Stimulated activated CD4-positive, alpha-beta T cell treated with anti-CD3 and anti-CD28 coated beads, TNF-alpha, amount 100 ng/mL, for 4 hours (primary cell): ENCODE measurements around the gene PPIP5K2.
A peak's percentile ranks its signal among the peaks of the same experiment; 100 is the strongest.
"Not testable (repeated sequence)": the region's sequence is repeated elsewhere in the genome, so short reads cannot be mapped to it uniquely, and the experiment has no call there.

Experiments
- DNase-seq, 3 experiments: peaks; one replicate each; pipeline ENCODE4 v3.0.0-alpha.2; 2020; ENCODE audit warnings: low read depth in 3 of 3

PPIP5K2 gene

GRCh38 chr5:103119765-103120606, at the start of gene PPIP5K2, which contains the start of gene GIN1:
TSS of gene PPIP5K2 (plus strand) at chr5:103120301. CDS start at chr5:103129590, 9,289 bp downstream.
TSS of gene GIN1 (minus strand) at chr5:103120138. CDS start at chr5:103108707, 11,431 bp downstream.
- DNase-seq = peak; percentile 89 to 96 (median 95)

DNA sequence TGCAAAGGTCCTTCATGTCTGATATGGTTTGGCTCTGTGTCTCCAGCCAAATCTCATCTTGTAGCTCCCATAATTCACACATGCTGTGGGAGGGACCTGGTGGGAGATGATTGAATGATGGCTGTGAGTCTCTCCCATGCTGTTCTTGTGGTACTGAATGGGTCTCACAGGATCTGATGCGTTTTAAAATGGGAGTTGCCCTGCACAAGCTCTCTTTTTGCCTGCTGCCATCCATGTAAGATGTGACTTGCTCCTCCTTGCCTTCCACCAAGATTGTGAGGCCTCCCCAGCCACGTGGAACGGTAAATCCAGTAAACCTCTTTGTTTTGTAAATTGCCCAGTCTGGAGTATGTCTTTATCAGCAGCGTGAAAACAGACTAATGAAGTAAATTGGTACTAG, 46.6 kb upstream of the PPIP5K2 start:
- DNase-seq = not testable (repeated sequence)

GRCh38 chr5:103075442-103075841, 44.7 kb upstream of the PPIP5K2 start:
- DNase-seq = no peak

GRCh38 chr5:103079796-103080195, 40.3 kb upstream of the PPIP5K2 start:
- no peak for DNase-seq

DNA sequence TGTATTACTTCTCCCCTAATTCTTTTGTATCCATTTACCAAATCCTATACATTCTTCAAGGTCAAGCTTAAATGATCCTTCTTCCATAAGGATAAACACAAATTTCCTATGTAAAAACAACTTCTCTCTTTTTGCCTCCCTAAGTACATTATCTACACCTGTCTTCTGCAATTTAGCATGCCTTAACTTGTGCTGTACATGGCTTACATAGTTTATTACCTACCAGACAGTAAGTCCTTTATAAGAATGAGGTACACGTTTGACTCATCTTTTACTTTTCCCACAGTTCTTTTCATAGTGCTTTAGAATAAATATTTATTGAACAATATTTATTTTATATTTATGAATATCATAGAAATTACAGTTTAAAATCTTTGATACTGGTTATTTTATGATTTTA, 33.6 kb upstream of the PPIP5K2 start:
- no peak for DNase-seq

GRCh38 chr5:103089272-103089671, 30.8 kb upstream of the PPIP5K2 start:
- DNase-seq = no peak

DNA sequence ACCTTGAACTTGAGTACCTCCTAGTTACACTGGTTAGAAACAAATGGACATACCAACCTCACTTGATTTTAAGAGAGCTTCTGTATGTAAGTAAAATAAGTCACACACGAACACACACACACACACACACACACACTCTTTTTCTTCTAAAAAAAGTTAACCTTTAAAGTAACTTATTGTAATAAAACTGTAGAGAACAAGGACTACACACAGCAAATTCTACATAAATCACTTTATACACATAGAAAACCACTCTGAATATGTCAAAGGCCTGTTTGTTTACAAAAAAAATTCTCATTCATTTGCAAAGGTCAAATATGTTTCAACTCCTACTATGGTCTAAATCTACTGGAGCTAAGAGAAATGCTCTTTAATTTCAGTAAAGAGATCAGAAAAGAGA, 29.3 kb upstream of the PPIP5K2 start:
- no peak for DNase-seq

DNA sequence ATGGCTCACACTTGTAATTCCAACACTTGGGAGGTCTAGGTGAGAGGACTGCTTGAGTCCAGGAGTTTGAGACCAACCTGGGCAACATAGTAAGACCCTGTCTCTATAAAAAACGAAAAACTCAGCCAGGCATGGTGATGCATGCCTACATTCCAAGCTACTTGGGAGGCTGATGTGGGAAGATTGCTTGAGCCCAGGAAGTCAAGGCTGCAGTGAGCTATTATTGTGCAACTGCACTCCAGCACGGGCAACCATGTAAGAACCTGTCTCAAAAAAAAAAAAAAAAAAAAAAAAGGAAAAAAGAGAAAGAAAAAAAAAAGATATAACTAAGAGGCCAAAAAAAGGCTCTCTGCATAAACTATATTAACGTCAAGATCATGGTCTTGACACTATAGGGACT, 27.4 kb upstream of the PPIP5K2 start:
- DNase-seq = no peak

GRCh38 chr5:103093727-103094126, 26.4 kb upstream of the PPIP5K2 start:
- DNase-seq = no peak

DNA sequence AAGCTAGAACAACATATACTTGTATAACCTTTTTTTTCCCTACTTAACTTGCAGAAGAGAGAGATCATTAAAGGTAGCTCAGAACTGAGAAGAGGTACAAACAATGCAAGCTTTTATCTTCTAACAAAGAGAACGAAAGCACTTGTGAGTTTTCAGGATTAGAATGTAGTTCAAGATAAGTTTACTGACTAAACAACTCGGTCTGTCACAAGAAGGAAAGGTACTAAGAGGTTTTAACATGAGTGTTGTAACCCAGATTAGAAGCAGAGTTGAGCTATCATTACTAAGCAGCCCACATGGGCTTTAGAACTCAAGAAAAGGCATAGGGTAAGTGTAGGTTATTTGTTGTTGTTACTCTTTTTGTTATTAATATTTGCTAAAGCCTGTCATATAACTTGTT, 25.4 kb upstream of the PPIP5K2 start:
- no peak for DNase-seq

DNA sequence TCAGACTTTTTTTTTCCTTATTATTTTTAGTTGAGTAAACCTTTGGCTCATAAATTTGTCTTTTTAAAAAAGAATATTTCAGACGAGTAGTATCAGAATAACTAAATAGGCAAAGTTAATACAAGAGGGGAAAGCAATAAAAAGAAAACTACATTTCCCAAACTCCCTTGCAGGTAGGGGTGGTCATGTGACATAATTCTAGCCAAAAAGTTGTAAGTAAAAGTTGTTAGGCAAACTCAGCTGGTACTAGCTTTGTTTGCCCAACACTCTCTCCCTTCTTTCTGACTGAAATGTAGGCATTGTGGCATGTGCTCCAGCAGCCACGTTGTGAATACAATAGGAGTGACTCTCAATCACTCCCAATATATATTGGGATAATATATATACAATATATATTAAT, 21.1 kb upstream of the PPIP5K2 start:
- DNase-seq = no peak

GRCh38 chr5:103101079-103101750, 18.9 kb upstream of the PPIP5K2 start:
- no peak for DNase-seq

- DNase-seq = no peak
Measured at GRCh38 chr5:103102234-103102633, 17.9 kb upstream of the PPIP5K2 start.

GRCh38 chr5:103108086-103108485, 12.0 kb upstream of the PPIP5K2 start:
- DNase-seq = no peak

- DNase-seq = no peak
Measured at GRCh38 chr5:103109277-103109676, 10.8 kb upstream of the PPIP5K2 start.

DNA sequence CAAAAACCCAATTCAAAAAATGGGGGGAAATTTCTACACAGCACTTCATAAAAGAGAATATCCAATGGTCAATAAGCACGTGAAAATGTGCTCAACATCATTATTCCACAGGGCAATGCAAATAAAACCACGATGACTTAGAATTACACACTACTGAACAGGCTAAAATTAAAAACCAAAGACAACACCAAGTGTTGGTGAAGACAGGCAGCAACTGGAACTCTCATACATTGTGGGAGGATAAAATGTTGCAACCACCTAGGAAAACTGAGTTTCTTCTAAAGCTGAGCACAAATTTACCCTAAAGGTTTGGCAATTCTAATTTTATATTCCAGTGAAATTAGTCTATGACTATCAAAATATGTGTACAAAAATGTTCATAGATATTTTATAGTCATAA, 9.7 kb upstream of the PPIP5K2 start:
- DNase-seq = no peak

DNA sequence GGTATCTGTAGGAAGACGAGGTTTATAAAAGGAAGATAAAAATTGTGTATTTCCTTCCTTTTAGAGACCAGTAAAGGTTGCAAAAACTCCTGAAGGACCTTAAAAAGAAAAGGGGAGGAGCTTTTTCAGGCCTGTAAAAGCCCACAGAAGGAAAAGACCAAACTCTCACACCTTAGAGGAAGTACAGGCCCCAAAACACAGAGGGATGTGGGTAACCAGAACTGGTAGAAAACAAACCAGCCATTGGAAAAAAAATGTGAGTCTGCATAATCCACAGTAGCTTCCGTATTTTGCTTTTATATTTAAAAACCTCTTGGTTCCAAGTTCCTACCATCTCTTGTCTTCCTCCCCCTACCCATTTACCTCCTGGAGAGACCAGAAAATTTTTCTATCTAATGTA, 8.6 kb upstream of the PPIP5K2 start:
- no peak for DNase-seq

- DNase-seq = no peak
Measured at GRCh38 chr5:103112910-103113309, 7.2 kb upstream of the PPIP5K2 start.

DNA sequence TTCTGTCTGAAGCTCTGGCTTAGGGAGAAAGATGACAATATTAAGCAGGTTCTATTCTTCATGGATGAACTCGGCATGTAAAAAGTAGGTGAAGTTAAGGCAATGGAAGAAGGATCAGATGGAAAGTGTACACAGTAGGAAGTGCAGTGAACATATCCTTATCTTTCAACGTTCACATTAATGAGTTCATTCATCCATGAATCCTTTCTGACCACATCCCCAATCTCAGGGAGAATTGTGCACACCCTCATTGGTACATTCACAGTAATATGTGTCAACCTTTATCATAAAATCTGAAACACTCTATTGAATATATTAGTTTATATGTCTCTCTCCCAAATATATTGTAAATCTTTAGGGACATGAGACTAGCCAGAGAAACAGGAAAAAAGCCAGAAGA, 5.7 kb upstream of the PPIP5K2 start:
- DNase-seq = no peak

- DNase-seq = no peak
Measured at GRCh38 chr5:103117471-103117991, 2.6 kb upstream of the PPIP5K2 start.

GRCh38 chr5:103119070-103119764, 884 bp upstream of the PPIP5K2 start:
- no peak for DNase-seq

DNA sequence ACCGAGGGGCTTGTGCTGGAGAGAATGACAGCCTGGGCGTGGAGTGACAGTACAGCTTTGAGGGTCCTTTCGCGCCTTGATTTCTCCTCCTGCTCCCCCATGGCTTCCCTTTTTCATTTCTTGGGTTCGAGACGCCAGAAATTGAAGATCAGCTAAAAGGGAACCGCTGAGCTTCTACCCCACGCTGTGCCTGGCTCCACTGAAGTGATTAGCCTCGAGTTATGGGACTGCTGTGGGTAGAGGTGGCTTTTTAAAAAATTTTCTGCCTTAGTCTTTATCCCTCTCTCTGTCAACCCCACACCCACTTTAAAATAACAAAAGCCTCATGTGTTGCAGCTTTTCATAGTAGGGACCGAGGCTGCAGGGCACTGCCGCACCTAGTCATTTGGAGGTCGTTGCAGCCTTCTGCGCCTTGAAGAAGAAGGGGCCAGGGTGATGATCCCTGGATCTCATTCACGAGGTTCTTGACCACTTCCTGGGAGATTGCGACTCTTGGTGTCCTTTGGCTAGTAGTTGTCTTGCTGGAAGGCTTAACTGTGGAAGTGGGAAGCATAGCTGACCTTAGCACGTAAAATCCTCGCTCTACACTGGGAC, 603 bp downstream of the PPIP5K2 start:
- DNase-seq = no peak
